Fibroblast of lung (primary cell): ENCODE measurements around the gene GFPT2.

ENCODE experiments used
- EZH2 ChIP-seq: IDR thresholded peaks from 2 replicates; pipeline ENCODE4 v1.5.1; 2012; ENCODE audit warnings: low read length, control low read depth, mild to moderate bottlenecking; ENCODE audit errors: missing control alignments
- TF ChIP-seq, protein P1 (sequence below), 2 donors: IDR thresholded peaks in 1 of 2; conservative IDR thresholded peaks in 1 of 2; 1 replicate in 1 of 2; 2 replicates in 1 of 2; pipeline ENCODE4 v1.5.1; 2011 to 2012; ENCODE audit warnings: low read length in 2 of 2, control low read depth in 1 of 2, inconsistent platforms in 1 of 2, low read depth in 1 of 2, mild to moderate bottlenecking in 1 of 2

DNA sequence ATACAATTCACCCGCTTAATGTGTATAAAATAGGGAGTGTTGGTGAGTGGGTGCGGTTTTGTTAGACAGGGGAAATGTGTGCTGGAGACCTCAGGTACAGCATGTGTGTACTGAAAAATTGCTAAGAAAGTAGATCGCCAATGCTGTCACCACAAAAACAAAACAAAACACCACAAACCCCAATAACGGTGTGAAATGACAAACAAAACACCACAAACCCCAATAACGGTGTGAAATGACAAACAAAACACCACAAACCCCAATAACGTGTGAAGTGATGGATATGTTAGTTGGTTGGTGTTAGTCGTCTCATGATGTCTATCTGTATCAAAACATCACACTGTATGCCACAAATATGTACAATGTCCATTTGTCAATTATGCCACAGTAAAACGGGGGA, 14.2 kb upstream of the GFPT2 start:
- TF ChIP-seq, protein P1, sequence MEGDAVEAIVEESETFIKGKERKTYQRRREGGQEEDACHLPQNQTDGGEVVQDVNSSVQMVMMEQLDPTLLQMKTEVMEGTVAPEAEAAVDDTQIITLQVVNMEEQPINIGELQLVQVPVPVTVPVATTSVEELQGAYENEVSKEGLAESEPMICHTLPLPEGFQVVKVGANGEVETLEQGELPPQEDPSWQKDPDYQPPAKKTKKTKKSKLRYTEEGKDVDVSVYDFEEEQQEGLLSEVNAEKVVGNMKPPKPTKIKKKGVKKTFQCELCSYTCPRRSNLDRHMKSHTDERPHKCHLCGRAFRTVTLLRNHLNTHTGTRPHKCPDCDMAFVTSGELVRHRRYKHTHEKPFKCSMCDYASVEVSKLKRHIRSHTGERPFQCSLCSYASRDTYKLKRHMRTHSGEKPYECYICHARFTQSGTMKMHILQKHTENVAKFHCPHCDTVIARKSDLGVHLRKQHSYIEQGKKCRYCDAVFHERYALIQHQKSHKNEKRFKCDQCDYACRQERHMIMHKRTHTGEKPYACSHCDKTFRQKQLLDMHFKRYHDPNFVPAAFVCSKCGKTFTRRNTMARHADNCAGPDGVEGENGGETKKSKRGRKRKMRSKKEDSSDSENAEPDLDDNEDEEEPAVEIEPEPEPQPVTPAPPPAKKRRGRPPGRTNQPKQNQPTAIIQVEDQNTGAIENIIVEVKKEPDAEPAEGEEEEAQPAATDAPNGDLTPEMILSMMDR (conservative IDR thresholded peaks at IDR 0.05 in 1 of 2, IDR thresholded peaks at IDR 0.05 in 1 of 2; ENCODE audit: low read depth in 1 of 2, low read length in 2 of 2) = no peak
- no peak for TF ChIP-seq EZH2
